AG04450 (cell line): ENCODE results near the gene NPBWR2. TPM values are rescaled to one million over a fixed set of nuclear protein-coding genes. Genes with fewer than 3 reads are reported as not detected.

ENCODE experiments used
- CTCF ChIA-PET: fragments of 300-600, 350-600 bp; formaldehyde crosslinking; extraction: SDS; loops from one replicate; lab custom pipeline; 2022; ENCODE audit warnings: antibody characterized with exemption, inconsistent platforms; lab: Charles Lee
- POLR2A ChIA-PET: fragments of 350-600 bp; formaldehyde crosslinking; extraction: SDS; loops from one replicate; lab custom pipeline; 2021; ENCODE audit warnings: antibody characterized with exemption, inconsistent platforms; lab: Yijun Ruan, JAX
- DNase-seq: peaks from one replicate; pipeline ENCODE4 v3.0.0-alpha.2; 2011; ENCODE audit warnings: low read depth, low spot score
- H3K27ac ChIP-seq: one replicate; pipeline ENCODE4 v1.5.1; 2012; ENCODE audit warnings: low read depth, low read length, control low read depth
- H3K27me3 ChIP-seq: one replicate; pipeline ENCODE4 v1.6.0; 2012; ENCODE audit warnings: low read length; ENCODE audit not compliant: control insufficient read depth, insufficient read depth
- H3K4me3 ChIP-seq: 2 replicates; pipeline ENCODE4 v1.5.1; 2011; ENCODE audit warnings: mild to moderate bottlenecking, low read depth, low read length, control low read depth
- H3K9me3 ChIP-seq: 2 replicates; pipeline ENCODE4 v1.5.1; 2012; ENCODE audit warnings: low read length; ENCODE audit not compliant: control insufficient read depth, insufficient read depth
- CTCF ChIP-seq: IDR thresholded peaks from 2 replicates; pipeline ENCODE4 v1.5.1; 2011; ENCODE audit warnings: low read depth, low read length, control low read depth, inconsistent platforms
- polyA plus RNA-seq: library from polyadenylated mRNA; depleted of rRNA; stranded (reverse); fragments of >200 nt; gene quantifications from 2 replicates; pipeline ENCODE4 v1.2.3, GENCODE V29; 2011

Gene NPBWR2
- polyA plus RNA-seq, 1 experiment = not detected

- CTCF ChIA-PET = no interaction called here
- POLR2A ChIA-PET = no interaction called here
- no peak overlapping the region for H3K27ac ChIP-seq
Measured at GRCh38 chr20:64153861-64154589, 46.7 kb upstream of the NPBWR2 start.

GRCh38 chr20:64153410-64153809, 46.0 kb upstream of the NPBWR2 start:
- Histone ChIP-seq H3K9me3 (peaks cover 3% of the 10 kb centered on the region), H3K27ac (no peak overlapping the region), H3K27me3 (no peaks in the 10 kb centered on the region), H3K4me3 (no peak overlapping the region)
- POLR2A ChIA-PET = no interaction called here
- TF ChIP-seq CTCF = no peak
- DNase-seq = no peak
- CTCF ChIA-PET = no interaction called here

More at GRCh38 chr20:64153861-64154589, 46.7 kb upstream of the NPBWR2 start:
- Histone ChIP-seq H3K9me3 (peaks cover 3% of the 10 kb centered on the region), H3K27me3 (no peaks in the 10 kb centered on the region), H3K4me3 (no peak overlapping the region)
- no peak for TF ChIP-seq CTCF
- no peak for DNase-seq

GRCh38 chr20:64152906-64153305, 45.5 kb upstream of the NPBWR2 start:
- POLR2A ChIA-PET = no interaction called here
- peaks cover 3% of the 10 kb centered on the region for H3K9me3 ChIP-seq
- no peaks in the 10 kb centered on the region for H3K27me3 ChIP-seq
- no peak overlapping the region for H3K4me3 ChIP-seq
- DNase-seq = no peak
- TF ChIP-seq CTCF = no peak
- H3K27ac ChIP-seq = no peak overlapping the region
- CTCF ChIA-PET = no interaction called here

- H3K4me3 ChIP-seq = no peak overlapping the region
- no peak for DNase-seq
- TF ChIP-seq CTCF = no peak
- no peaks in the 10 kb centered on the region for H3K27me3 ChIP-seq
- H3K9me3 ChIP-seq = peaks cover 6% of the 10 kb centered on the region
- ChIA-PET CTCF (no interaction called here), POLR2A (interaction anchor here (0.6 kb wide), 1 partner anchor 13 kb away, joined by 3 read pairs; no protein-coding TSS in a partner anchor)
- no peak overlapping the region for H3K27ac ChIP-seq
Measured at GRCh38 chr20:64151633-64152530, 44.5 kb upstream of the NPBWR2 start.
